ENCODE measurements around the gene KIF11.
"Not testable (repeated sequence)": the region's sequence is repeated elsewhere in the genome, so short reads cannot be mapped to it uniquely, and the experiment has no call there.

KIF11 gene

DNA sequence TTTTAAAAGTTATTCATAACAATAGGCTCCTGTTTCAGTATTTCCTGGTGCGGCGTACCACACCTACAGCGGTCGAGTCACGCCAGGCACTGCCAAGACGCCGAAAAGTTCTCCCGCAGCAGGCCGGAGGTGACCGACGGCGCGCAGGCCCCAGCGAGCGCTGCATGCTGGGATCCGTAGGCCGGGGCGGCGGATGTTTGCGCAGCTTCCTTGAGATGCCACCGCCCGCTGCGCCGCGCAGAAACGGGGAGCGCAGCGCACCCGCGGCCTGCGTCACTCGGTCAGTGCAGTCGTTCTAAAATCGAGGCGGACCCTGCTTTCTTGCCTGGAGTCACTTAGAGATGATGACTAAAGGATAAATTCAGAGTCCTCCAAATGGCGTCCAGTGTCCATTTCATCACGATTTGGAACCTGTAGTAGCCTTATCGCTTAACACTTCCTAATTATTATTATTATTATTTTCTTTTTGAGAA is 1.3 kb upstream of the KIF11 start:
- DNase-seq, result peak; percentile 83 to 93

DNA sequence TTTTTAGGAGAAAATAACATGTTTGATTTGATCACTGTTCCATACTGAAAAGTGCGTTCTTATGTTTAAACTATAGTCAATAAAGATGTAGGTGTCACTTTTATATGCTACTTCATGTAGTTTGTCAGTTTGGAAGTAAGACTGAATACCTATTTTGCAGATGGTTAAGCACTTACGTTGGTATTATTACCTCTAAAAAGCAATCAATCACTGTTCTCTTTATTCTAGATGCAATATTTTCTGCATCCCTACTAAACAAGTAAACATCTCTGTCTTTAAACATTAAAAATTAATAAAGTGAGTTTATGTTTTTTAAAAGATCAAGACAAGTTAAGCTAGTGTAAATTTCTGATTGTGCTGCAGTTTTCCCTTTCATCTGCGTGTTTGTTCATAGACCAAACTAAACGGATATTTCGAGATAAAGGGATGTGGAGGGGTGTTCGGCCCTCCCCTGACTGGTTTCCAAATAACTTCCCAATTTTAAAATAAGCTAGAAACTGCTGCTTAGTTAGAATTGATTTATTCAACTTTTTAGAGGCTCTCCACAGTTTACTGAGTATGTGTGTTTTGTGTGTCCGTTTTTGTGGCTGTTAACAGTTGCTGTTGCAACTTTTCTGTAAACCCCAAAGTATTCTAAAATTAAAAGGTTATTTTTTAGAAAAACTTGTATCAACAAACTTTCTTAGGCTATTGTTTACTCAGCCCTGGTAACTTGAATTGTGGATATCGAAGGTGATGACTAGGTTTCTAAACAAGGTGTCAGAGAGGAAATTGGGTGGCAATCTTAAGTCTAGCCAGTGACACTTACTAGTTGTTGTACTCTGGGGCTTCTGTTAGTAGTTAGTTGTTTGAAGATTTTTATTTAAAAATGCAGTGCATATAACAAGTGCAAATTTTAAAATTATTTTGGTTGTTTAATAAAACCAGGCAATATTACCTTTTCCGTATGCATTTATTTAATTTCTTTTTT is 974 bp downstream of the KIF11 start:
- DNase-seq, result no peak

- no peak for DNase-seq
Measured at GRCh38 chr10:92595505-92595904, 2.6 kb downstream of the KIF11 start.

DNA sequence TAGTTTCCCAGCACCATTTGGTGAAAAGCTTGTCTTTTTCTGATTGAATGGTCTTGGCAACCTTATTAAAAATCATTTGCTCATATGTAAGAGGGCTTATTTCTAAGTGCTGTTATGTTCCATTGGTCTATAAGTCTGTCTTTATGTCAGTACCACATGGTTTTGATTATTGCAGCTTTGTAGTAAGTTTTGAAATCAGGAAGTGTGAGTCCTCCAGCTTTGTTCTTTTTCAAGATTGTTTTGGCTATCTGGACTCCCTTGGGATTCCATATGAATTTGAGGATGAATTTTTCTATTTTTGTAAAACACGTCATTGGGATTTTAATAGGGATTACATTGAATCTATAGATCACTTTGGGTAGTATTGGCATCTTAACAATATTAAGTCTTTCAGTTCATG is 5.4 kb downstream of the KIF11 start:
- DNase-seq, result no peak

- no peak for DNase-seq
Measured at GRCh38 chr10:92604841-92605240, 11.9 kb downstream of the KIF11 start.

DNA sequence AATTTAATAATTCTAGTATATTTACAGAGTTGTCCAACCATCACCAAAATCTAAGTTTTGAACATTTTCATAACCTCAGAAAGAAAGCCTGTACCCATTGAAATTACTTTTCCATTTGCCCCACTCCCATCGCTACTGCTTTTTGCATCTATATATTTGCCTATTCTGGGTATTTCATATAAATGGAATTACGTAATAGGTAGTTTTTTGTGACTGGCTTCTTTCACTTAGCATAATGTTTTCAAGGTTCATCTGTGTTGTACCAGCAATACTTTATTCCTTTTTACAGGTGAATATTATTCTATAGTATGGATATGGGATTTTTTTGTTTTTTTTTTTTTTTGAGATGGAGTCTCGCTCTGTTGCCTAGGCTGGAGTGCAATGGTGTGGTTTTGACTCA is 22.6 kb downstream of the KIF11 start:
- no peak for DNase-seq

GRCh38 chr10:92619368-92619767 is 26.4 kb downstream of the KIF11 start:
- no peak for DNase-seq

GRCh38 chr10:92627845-92628480 is 35.0 kb downstream of the KIF11 start:
- no peak for DNase-seq

- no peak for DNase-seq
Measured at GRCh38 chr10:92629945-92630344, 37.0 kb downstream of the KIF11 start.

- no peak for DNase-seq
Measured at GRCh38 chr10:92638037-92638436, 45.1 kb downstream of the KIF11 start.

GRCh38 chr10:92640107-92640506 is 47.2 kb downstream of the KIF11 start:
- no peak for DNase-seq

DNA sequence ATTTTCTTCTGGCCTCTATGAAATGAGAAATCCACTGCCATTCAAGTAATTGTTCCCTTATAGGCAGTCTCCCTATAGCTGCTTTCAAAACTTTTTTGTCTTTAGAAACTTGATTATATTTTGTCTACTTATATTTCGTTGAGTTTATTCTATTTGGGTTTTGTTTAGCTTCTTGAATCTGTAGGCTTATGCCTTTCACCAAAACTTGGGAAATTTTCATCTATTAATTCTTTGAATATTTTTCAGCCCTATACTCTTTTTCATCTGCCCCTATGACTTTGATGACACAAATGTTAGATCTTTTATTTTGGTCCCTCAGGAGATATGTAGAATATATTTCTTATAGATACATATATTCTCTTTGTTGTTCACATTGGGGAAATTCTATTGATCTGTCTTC is 48.6 kb downstream of the KIF11 start:
- DNase-seq, result no peak

DNA sequence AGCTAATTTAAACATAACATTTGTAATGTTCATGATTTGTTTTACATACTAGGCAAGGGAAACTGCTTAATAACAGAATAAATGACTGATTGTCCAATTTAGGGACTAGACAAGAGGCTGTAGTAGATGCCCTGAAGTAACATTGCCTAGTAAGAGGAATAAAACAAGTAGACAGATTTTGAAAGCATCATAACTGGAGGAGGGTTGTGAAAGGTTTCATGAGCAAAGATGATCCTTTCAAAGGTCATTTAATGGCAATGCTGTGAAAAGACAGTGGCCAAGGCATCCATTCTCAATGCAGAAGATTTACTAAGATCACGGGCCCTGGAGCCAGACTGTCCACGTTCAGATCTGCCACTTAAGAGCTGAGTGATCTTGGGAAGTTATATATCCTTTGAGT is 52.0 kb downstream of the KIF11 start:
- no peak for DNase-seq

DNA sequence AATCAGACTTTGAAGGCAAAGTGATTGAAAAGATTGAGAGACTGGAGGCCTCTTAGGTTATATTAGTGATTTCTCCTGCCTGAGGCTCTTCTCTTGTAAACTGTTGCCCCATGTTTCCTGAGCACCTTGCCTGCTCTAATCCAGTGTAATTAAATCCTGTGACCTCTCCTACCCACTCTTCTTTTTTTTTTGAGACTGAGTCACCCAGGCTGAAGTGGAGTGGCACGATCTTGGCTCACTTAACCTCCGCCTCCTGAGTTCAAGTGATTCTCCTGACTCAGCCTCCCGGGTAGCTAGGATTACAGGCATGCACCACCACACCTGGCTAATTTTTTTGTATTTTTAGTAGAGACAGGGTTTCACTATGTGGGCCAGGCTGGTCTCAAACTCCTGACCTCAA is 57.9 kb downstream of the KIF11 start:
- DNase-seq, result not testable (repeated sequence)

GRCh38 chr10:92655426-92655825 is 62.5 kb downstream of the KIF11 start:
- DNase-seq, result no peak

DNA sequence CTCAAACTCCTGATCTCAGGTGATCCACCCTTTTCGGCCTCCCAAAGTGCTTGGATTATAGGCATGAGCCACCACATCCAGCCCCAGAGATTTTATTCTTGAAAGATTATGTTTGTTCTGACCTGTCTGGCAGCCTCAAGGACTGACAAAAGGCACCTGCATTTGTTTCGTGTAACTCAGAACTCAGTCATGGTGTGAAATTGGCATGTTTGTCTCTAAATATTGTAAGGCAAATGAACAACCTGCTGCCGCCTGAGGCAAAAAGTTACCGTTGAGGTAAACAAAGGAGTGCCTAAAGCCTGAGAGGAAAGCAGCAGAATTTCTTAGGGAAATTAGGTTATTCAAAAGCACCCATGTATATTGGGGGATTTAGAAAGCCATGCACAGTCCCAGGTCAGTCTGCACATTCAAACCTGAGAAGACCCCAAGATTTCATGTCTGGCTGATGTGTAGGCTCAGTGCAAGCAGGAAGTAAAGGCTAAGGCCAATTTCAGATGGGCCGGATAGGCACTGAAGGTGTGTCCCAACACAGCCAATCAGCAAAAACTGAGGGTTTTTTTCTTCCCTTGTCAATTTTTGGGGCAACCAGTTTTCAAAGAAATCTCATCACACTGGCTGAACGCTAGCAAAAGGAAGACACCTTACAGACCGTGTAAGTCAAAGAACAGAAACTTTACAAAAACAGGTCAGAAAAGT is 63.5 kb downstream of the KIF11 start:
- no peak for DNase-seq

DNA sequence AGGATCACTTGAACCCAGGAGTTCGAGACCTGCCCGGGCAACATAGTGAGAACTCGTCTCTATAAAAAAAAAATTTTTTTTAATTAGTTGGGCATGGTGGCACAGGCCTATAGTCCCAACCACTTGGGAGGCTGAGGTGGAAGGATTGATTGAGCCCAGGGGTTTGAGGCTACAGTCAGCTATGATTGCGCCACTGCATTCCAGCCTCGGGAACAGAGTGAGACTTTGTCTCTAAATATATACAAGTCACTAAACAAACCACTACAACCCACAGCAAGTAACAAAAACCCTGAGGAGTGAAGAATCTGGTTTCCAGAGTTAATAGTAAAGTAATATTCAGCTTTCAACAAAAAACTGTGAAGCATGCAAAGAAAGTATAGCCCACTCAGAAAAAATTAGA is 64.1 kb downstream of the KIF11 start:
- DNase-seq, result no peak

DNA sequence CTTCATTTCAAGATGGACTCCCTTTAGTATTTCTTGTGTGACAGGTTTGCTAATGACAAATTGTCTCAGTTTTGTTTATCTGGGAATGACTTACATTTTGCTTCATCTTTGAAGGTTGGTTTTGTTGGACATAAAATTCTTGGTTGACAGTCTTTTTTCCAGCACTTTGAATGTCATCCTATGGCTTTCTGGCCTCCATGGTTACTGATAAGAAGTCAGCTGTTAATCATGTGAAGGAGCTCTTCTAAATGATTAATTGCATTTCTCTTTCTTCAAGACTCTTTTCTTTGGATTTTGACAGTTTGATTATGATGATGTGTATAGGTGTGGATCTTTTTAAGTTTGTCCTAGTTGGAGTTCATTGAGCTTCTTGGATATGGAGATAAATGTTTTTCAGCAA is 69.9 kb downstream of the KIF11 start:
- DNase-seq, result no peak

DNA sequence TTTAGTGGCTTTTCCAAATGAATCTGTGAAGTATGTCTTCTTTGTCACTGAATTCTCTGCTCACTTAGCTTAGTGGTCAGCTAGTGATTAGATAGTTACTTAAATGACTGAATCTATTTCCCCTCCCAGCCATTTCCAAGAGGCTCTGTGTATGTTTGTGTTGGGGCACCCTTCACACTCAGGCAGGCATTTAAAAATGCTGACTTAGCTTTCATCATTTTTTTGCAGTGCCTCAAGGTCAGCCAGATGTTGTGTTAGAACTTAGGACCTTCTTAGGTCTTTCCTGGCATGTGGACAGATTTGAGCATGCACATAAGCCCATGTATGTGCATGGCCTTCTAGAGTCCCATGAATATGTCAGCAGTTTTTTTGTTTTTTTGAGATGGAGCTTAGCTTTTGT is 71.4 kb downstream of the KIF11 start:
- no peak for DNase-seq

DNA sequence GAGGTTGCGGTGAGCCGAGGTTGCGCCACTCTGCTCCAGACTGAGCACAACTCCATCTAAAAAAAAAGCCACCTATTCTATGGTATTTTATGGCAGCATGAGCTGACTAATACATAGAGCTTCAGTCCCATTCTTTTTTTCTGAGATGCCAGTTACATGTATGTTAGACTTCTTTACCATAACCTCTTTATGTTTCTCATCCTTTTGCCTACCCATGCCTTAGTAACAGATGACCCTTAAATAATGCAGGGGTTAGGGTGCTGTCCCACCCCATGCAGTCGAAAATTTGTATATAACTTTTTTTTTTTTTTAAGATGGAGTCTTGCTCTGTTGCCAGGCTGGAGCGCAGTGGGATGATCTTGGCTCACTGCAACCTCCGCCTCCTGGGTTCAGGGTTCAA is 74.1 kb downstream of the KIF11 start:
- no peak for DNase-seq

GRCh38 chr10:92677708-92678107 is 84.8 kb downstream of the KIF11 start:
- no peak for DNase-seq

GRCh38 chr10:92678206-92678605 is 85.3 kb downstream of the KIF11 start:
- no peak for DNase-seq

- DNase-seq, result no peak
Measured at GRCh38 chr10:92681306-92681834, 88.4 kb downstream of the KIF11 start.

Measured in SHP77 (cell line).